Activated CD4-positive, CD25-positive, alpha-beta regulatory T cell treated with anti-CD3 and anti-CD28 coated beads, Interleukin-2, amount 50 U/mL, for 24 hours (primary cell): ENCODE results near the gene RUNX1.

Experiments used
- ATAC-seq, 2 donors: fragments of 150-1000 bp; cut with Tn5 transposase; one replicate each; pipeline ENCODE4 v1.10.0; 2021; ENCODE audit warnings: mild to moderate bottlenecking in 1 of 2, moderate library complexity in 1 of 2

RUNX1 gene

GRCh38 chr21:34944015-34944755, 104.9 kb downstream of the RUNX1 start:
- no peak for ATAC-seq

- ATAC-seq, result peak; percentile 26 to 42
These were observed 106.2 kb downstream of the RUNX1 start for GRCh38 chr21:34942911-34943310.

- ATAC-seq, result no peak
These were observed 107.9 kb downstream of the RUNX1 start for GRCh38 chr21:34941162-34941561.

- ATAC-seq, result no peak
These were observed 109.3 kb downstream of the RUNX1 start for GRCh38 chr21:34939673-34940331.

- no peak for ATAC-seq
These were observed 110.9 kb downstream of the RUNX1 start for GRCh38 chr21:34938089-34938764.

- no peak for ATAC-seq
These were observed 112.1 kb downstream of the RUNX1 start for GRCh38 chr21:34936883-34937563.

- peak in 1 of 2 donors; percentile 3 for ATAC-seq
These were observed 112.7 kb downstream of the RUNX1 start for GRCh38 chr21:34936371-34936789.

- peak; percentile 22 to 42 for ATAC-seq
These were observed 113.2 kb downstream of the RUNX1 start for GRCh38 chr21:34935898-34936297.

GRCh38 chr21:34935452-34935851, 113.7 kb downstream of the RUNX1 start:
- ATAC-seq, result peak; percentile 69 to 72

GRCh38 chr21:34934350-34934749, 114.8 kb downstream of the RUNX1 start:
- ATAC-seq, result no peak

GRCh38 chr21:34933609-34934335, 115.3 kb downstream of the RUNX1 start:
- ATAC-seq, result peak; percentile 87 to 93

GRCh38 chr21:34932233-34932632, 116.9 kb downstream of the RUNX1 start:
- no peak for ATAC-seq

GRCh38 chr21:34930971-34931370, 118.1 kb downstream of the RUNX1 start:
- ATAC-seq, result no peak

GRCh38 chr21:34928637-34929036, 120.5 kb downstream of the RUNX1 start:
- no peak for ATAC-seq

GRCh38 chr21:34927992-34928391, 121.1 kb downstream of the RUNX1 start:
- no peak for ATAC-seq

- ATAC-seq, result no peak
These were observed 122.2 kb downstream of the RUNX1 start for GRCh38 chr21:34926803-34927467.

GRCh38 chr21:34925597-34925996, 123.5 kb downstream of the RUNX1 start:
- ATAC-seq, result no peak

- no peak for ATAC-seq
These were observed 124.2 kb downstream of the RUNX1 start for GRCh38 chr21:34924771-34925419.

GRCh38 chr21:34924194-34924593, 124.9 kb downstream of the RUNX1 start:
- ATAC-seq, result no peak

GRCh38 chr21:34923626-34924025, 125.5 kb downstream of the RUNX1 start:
- no peak for ATAC-seq

GRCh38 chr21:34923202-34923601, 125.9 kb downstream of the RUNX1 start:
- no peak for ATAC-seq
